GM21515 (cell line): Measurements from ENCODE around the gene EFR3B.
"Not testable (repeated sequence)": the region's sequence is repeated elsewhere in the genome, so short reads cannot be mapped to it uniquely, and the experiment has no call there.

Experiments used
- ATAC-seq: cut with Tn5 transposase; IDR thresholded peaks from one replicate; pipeline ENCODE4 v1.9.1; 2021; ENCODE audit not compliant: unreplicated experiment

The EFR3B gene

GRCh38 chr2:25072606-25073005, 30.7 kb downstream of the EFR3B start:
- ATAC-seq = no peak

- no peak for ATAC-seq
Observed at GRCh38 chr2:25073025-25073424, 31.1 kb downstream of the EFR3B start.

- ATAC-seq = no peak
Observed at GRCh38 chr2:25073914-25074313, 32.0 kb downstream of the EFR3B start.

GRCh38 chr2:25074826-25075225, 33.0 kb downstream of the EFR3B start:
- ATAC-seq = no peak

- no peak for ATAC-seq
Observed at GRCh38 chr2:25076749-25077148, 34.9 kb downstream of the EFR3B start.

- ATAC-seq = no peak
Observed at GRCh38 chr2:25077789-25078169, 35.9 kb downstream of the EFR3B start.

- ATAC-seq = no peak
Observed at GRCh38 chr2:25078170-25079049, 36.5 kb downstream of the EFR3B start.

- ATAC-seq = no peak
Observed at GRCh38 chr2:25079050-25079635, 37.3 kb downstream of the EFR3B start.

- ATAC-seq = no peak
Observed at GRCh38 chr2:25081237-25081790, 39.4 kb downstream of the EFR3B start.

GRCh38 chr2:25082002-25082622, 40.2 kb downstream of the EFR3B start:
- ATAC-seq = no peak

GRCh38 chr2:25085761-25086560, 44.1 kb downstream of the EFR3B start:
- ATAC-seq = no peak

- ATAC-seq = no peak
Observed at GRCh38 chr2:25088817-25089516, 47.1 kb downstream of the EFR3B start.

- ATAC-seq = no peak
Observed at GRCh38 chr2:25089605-25090315, 47.9 kb downstream of the EFR3B start.

GRCh38 chr2:25090801-25091200, 48.9 kb downstream of the EFR3B start:
- no peak for ATAC-seq

- ATAC-seq = no peak
Observed at GRCh38 chr2:25091265-25091664, 49.4 kb downstream of the EFR3B start.

GRCh38 chr2:25098056-25098455, 56.2 kb downstream of the EFR3B start:
- ATAC-seq = no peak

- ATAC-seq = no peak
Observed at GRCh38 chr2:25098670-25099486, 57.0 kb downstream of the EFR3B start.

- ATAC-seq = not testable (repeated sequence)
Observed at GRCh38 chr2:25102352-25102751, 60.5 kb downstream of the EFR3B start.
